ENCODE data around the gene CA11.
"Not testable (repeated sequence)": the region's sequence is repeated elsewhere in the genome, so short reads cannot be mapped to it uniquely, and the experiment has no call there.

CA11 gene

GRCh38 chr19:48658483-48658882 is 12.5 kb upstream of the CA11 start:
- H3K4me1 ChIP-seq (ENCODE audit: control insufficient read depth, insufficient read depth, low read length): no peaks in the 10 kb centered on the region
- H3K9me3 ChIP-seq (ENCODE audit: control insufficient read depth, low read length): no peaks in the 10 kb centered on the region
- no peaks in the 10 kb centered on the region for H3K36me3 ChIP-seq (ENCODE audit: control insufficient read depth, insufficient read depth, low read length)
- H3K27me3 ChIP-seq (ENCODE audit: control insufficient read depth, insufficient read depth, low read length, poor library complexity, severe bottlenecking): no peaks in the 10 kb centered on the region
- no peak overlapping the region for H3K27ac ChIP-seq (ENCODE audit: insufficient read depth, low read depth, low read length, poor library complexity, severe bottlenecking)
- H3K4me3 ChIP-seq (ENCODE audit: insufficient read depth, low read depth, low read length): no peak overlapping the region
- WGBS, 2 experiments: 94 to 96% methylated on average over 6 of the region's 6 CpGs

DNA sequence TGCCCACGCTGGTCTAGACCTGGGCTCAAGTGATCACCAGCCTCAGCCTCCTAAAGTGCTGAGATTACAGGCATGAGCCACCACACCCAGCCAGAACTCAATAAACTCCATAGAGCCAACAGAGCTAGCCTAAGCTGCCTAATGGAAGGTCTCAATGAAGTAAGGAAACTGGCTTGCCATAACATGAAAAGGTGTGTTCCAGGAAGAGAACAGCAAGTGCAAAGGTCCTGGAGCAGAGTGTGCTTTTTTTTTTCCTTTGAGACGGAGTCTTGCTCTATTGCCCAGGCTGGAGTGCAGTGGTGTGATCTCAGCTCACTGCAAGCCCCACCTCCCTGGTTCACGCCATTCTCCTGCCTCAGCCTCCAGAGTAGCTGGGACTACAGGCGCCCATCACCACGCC is 11.8 kb upstream of the CA11 start:
- WGBS, 2 experiments: 94 to 96% methylated on average over 5 of the region's 5 CpGs
- not testable (repeated sequence) for H3K27ac ChIP-seq (ENCODE audit: insufficient read depth, low read depth, low read length, poor library complexity, severe bottlenecking); H3K9me3 ChIP-seq (ENCODE audit: control insufficient read depth, low read length); H3K27me3 ChIP-seq (ENCODE audit: control insufficient read depth, insufficient read depth, low read length, poor library complexity, severe bottlenecking); H3K36me3 ChIP-seq (ENCODE audit: control insufficient read depth, insufficient read depth, low read length); H3K4me3 ChIP-seq (ENCODE audit: insufficient read depth, low read depth, low read length); H3K4me1 ChIP-seq (ENCODE audit: control insufficient read depth, insufficient read depth, low read length)

DNA sequence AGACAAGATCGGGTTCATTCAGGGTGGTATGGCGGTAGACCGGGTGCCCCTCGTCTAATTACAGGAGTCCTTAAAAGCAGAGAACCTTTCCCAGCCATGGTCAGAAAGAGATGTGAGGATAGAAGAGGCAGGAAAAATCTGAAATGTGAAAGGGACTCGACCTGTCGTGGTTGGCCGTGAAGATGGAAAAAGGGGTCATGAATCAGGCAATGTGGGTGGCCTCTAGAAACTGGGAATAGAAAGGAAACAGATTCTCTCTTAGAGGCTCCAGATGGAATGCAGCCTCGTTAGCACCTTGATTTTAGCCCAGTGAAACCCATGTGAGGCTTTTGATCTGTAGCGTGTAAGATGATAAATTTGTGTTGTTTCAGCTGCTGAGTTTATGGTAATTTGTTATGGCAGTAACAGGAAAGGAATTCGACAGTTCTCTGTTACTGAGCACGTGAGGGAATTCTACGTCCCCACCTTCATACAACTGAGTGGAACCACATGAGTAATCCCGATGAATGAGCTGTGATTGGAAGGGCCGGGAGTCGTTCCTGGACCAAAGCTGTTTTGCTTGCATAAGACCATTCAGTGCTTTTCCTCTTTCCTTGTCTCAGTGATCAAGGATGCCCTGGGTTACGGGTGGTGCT is 11.0 kb upstream of the CA11 start:
- no peaks in the 10 kb centered on the region for H3K9me3 ChIP-seq (ENCODE audit: control insufficient read depth, low read length)
- no peak overlapping the region for H3K27ac ChIP-seq (ENCODE audit: insufficient read depth, low read depth, low read length, poor library complexity, severe bottlenecking)
- no peak overlapping the region for H3K4me3 ChIP-seq (ENCODE audit: insufficient read depth, low read depth, low read length)
- no peaks in the 10 kb centered on the region for H3K36me3 ChIP-seq (ENCODE audit: control insufficient read depth, insufficient read depth, low read length)
- H3K27me3 ChIP-seq (ENCODE audit: control insufficient read depth, insufficient read depth, low read length, poor library complexity, severe bottlenecking): no peaks in the 10 kb centered on the region
- H3K4me1 ChIP-seq (ENCODE audit: control insufficient read depth, insufficient read depth, low read length): no peaks in the 10 kb centered on the region
- WGBS, 2 experiments: 59 to 64% methylated on average over 16 of the region's 16 CpGs

GRCh38 chr19:48654299-48655059 is 8.5 kb upstream of the CA11 start:
- WGBS, 2 experiments: 82 to 83% methylated on average over 11 of the region's 11 CpGs

DNA sequence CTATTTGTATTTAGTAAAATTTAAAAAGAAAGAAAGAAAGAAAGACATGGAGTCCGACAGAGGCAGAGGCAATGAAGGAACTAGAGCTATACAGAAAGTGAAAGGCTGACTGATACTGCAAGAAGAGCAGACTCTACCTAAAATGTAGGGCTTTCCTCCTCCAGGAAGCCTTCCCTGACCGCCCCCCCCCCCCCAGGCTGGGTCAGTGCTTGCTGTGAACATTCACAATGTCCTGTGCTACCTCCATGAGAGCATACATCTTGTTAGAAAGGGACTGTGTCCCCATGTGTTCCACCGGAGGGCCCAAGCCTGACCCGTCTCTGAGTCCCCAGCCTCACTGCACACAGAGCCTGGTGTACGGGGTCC is 5.7 kb upstream of the CA11 start:
- H3K27me3 ChIP-seq (ENCODE audit: control insufficient read depth, insufficient read depth, low read length, poor library complexity, severe bottlenecking): no peaks in the 10 kb centered on the region
- 80 to 82% methylated on average over 5 of the region's 5 CpGs for WGBS, 2 experiments

More at GRCh38 chr19:48654299-48655059, 8.5 kb upstream of the CA11 start:
- Histone ChIP-seq H3K4me3 (ENCODE audit: insufficient read depth, low read depth, low read length) (no peak overlapping the region), H3K9me3 (ENCODE audit: control insufficient read depth, low read length) (no peaks in the 10 kb centered on the region), H3K27me3 (ENCODE audit: control insufficient read depth, insufficient read depth, low read length, poor library complexity, severe bottlenecking) (no peaks in the 10 kb centered on the region), H3K36me3 (ENCODE audit: control insufficient read depth, insufficient read depth, low read length) (no peaks in the 10 kb centered on the region), H3K27ac (ENCODE audit: insufficient read depth, low read depth, low read length, poor library complexity, severe bottlenecking) (no peak overlapping the region), H3K4me1 (ENCODE audit: control insufficient read depth, insufficient read depth, low read length) (no peaks in the 10 kb centered on the region)

DNA sequence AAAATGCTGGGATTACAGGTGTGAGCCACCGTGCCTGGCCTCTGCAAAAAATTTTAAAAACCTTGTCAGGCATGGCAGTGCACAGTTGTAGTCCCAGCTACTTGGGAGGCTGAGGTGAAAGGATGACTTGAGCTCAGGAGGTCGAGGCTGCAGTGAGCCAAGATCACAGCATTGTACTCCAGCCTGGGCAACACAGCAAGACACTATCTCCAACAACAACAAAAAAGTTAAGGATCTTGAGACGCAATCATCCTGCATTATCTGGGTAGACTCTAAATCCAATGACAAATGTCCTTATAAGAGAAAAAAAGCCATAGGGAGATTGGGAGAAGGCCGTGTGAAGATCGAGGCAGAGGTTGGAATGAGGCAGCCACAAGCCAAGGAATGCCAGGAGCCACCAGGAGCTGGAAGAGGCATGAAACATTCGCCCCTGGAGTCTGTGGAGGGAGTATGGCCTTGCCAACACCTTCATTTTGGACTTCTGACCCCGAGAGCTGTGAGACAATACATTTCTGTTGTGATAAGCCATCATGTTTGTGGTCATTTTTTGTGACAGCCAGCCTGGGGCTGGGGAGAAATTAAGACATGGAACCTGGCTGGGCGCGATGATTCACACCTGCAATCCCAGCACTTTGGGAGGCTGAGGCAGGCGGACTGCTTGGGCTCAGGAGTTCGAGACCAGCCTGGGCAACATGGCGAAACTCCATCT is 5.1 kb upstream of the CA11 start:
- no peaks in the 10 kb centered on the region for H3K9me3 ChIP-seq (ENCODE audit: control insufficient read depth, low read length)
- no peaks in the 10 kb centered on the region for H3K4me1 ChIP-seq (ENCODE audit: control insufficient read depth, insufficient read depth, low read length)
- H3K36me3 ChIP-seq (ENCODE audit: control insufficient read depth, insufficient read depth, low read length): no peaks in the 10 kb centered on the region
- H3K27ac ChIP-seq (ENCODE audit: insufficient read depth, low read depth, low read length, poor library complexity, severe bottlenecking): no peak overlapping the region
- H3K4me3 ChIP-seq (ENCODE audit: insufficient read depth, low read depth, low read length): no peak overlapping the region
- H3K27me3 ChIP-seq (ENCODE audit: control insufficient read depth, insufficient read depth, low read length, poor library complexity, severe bottlenecking): no peaks in the 10 kb centered on the region
- WGBS, 2 experiments: 90 to 95% methylated on average over 12 of the region's 12 CpGs

More for the DNA sequence above, 5.7 kb upstream of the CA11 start:
- no peak overlapping the region for H3K27ac ChIP-seq (ENCODE audit: insufficient read depth, low read depth, low read length, poor library complexity, severe bottlenecking)
- no peaks in the 10 kb centered on the region for H3K9me3 ChIP-seq (ENCODE audit: control insufficient read depth, low read length)
- no peaks in the 10 kb centered on the region for H3K4me1 ChIP-seq (ENCODE audit: control insufficient read depth, insufficient read depth, low read length)
- H3K36me3 ChIP-seq (ENCODE audit: control insufficient read depth, insufficient read depth, low read length): no peaks in the 10 kb centered on the region
- no peak overlapping the region for H3K4me3 ChIP-seq (ENCODE audit: insufficient read depth, low read depth, low read length)

DNA sequence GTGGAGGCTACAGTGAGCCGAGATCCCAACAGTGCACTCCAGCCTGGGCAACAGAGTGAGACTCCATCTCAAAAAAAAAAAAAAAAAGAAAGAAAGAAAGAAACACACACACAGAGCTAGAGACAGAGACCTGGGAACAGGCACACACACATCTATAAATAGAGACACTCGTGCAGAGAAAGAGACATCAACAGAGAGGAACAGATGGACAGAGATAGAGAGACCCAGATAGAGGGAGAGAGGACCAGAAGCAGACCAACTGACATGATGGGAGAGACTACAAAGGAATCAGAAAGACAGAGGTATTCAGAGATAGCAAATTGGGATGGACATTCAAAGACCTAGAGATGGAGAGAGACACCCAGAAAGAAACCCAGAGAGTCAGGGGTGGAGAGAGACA is 2.1 kb upstream of the CA11 start:
- Histone ChIP-seq H3K27ac (ENCODE audit: insufficient read depth, low read depth, low read length, poor library complexity, severe bottlenecking) (no peak overlapping the region), H3K9me3 (ENCODE audit: control insufficient read depth, low read length) (no peaks in the 10 kb centered on the region), H3K4me3 (ENCODE audit: insufficient read depth, low read depth, low read length) (no peak overlapping the region), H3K36me3 (ENCODE audit: control insufficient read depth, insufficient read depth, low read length) (no peaks in the 10 kb centered on the region), H3K4me1 (ENCODE audit: control insufficient read depth, insufficient read depth, low read length) (peaks cover 4% of the 10 kb centered on the region), H3K27me3 (ENCODE audit: control insufficient read depth, insufficient read depth, low read length, poor library complexity, severe bottlenecking) (no peaks in the 10 kb centered on the region)
- 93% methylated on average over 2 of the region's 2 CpGs for WGBS, 2 experiments

DNA sequence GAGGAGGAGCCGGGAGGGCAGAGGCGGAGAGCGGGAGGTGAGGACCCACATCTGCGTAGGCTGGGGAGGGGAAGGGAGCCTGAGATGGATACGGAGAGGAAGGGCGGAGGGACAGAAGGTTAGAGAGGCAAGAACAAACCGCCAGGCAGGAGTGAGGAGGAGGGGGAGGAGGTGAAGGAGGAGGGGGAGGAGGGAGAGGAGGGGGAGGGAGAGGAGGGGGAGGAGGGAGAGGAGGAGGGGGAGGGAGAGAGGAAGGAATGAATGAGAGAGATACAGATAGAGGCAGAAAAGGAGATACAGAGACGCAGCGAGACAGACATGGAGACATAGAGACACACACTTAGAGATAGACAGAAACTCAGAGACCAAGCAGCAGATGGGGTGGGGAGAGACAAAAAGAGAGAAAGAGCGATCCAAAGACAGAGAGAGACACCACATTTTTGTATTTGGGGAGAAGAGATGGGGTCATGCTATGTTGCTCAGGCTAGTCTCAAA is 782 bp upstream of the CA11 start:
- H3K9me3 ChIP-seq (ENCODE audit: control insufficient read depth, low read length): no peaks in the 10 kb centered on the region
- peaks cover 4% of the 10 kb centered on the region for H3K4me1 ChIP-seq (ENCODE audit: control insufficient read depth, insufficient read depth, low read length)
- no peak overlapping the region for H3K27ac ChIP-seq (ENCODE audit: insufficient read depth, low read depth, low read length, poor library complexity, severe bottlenecking)
- H3K27me3 ChIP-seq (ENCODE audit: control insufficient read depth, insufficient read depth, low read length, poor library complexity, severe bottlenecking): no peaks in the 10 kb centered on the region
- no peaks in the 10 kb centered on the region for H3K36me3 ChIP-seq (ENCODE audit: control insufficient read depth, insufficient read depth, low read length)
- 23 to 28% methylated on average over 7 to 9 of the region's 10 CpGs for WGBS, 2 experiments
- peak overlapping the region; percentile 57 for H3K4me3 ChIP-seq (ENCODE audit: insufficient read depth, low read depth, low read length)

DNA sequence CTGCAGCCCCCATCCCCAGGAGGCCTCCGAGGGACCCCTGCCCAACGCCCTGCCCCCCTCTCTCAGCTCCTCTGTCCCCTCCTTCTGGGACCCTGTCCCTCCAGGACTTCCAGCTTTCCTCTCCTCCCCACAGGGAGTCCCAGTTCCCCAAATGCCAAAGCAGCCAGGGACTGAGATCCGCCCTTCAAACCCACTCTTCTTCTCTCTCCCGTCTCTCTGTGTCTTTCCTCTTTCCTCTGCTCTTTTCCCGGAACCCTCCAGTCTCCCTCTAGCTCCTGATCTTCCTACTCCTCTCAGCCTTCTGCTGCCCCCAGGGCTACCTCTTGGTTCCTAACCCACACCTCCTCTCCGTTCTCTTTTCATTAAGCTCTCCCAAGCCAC is 377 bp downstream of the CA11 start:
- Histone ChIP-seq H3K9me3 (ENCODE audit: control insufficient read depth, low read length) (no peaks in the 10 kb centered on the region), H3K36me3 (ENCODE audit: control insufficient read depth, insufficient read depth, low read length) (no peaks in the 10 kb centered on the region), H3K4me1 (ENCODE audit: control insufficient read depth, insufficient read depth, low read length) (peaks cover 4% of the 10 kb centered on the region), H3K27me3 (ENCODE audit: control insufficient read depth, insufficient read depth, low read length, poor library complexity, severe bottlenecking) (no peaks in the 10 kb centered on the region), H3K4me3 (ENCODE audit: insufficient read depth, low read depth, low read length) (peak overlapping the region; percentile 57), H3K27ac (ENCODE audit: insufficient read depth, low read depth, low read length, poor library complexity, severe bottlenecking) (peak overlapping the region; percentile 89)
- WGBS, 2 experiments: 0% methylated on average over 6 of the region's 6 CpGs
